Measurements from ENCODE around the gene NOTCH1. TPM values are rescaled to one million over a fixed set of nuclear protein-coding genes. Genes with fewer than 3 reads are reported as not detected.

NOTCH1 gene
- total RNA-seq, 4 donors from 2014 or later = 71.0 to 160 (median 114) TPM

DNA sequence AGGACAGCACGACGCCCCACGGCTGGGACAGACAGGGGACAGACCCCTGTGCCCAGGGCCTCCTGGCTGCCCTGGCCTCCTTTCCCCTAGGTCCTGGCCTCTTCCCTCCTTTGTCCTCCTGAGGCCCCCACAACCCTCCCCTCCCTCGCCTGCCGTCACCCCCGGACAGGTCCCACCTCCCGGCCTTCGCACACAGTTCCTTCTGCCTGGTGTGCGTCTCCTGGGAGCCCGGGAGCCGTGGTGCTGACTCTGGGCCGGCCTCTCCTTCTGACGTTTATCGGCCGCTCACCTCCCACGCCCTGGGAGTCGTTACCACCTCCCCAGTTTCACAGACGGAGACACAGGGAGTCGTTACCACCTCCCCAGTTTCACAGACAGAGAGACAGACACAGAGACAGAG lies 25.1 kb upstream of the NOTCH1 start:
- Histone ChIP-seq H3K9me3 (no peaks in the 10 kb centered on the region), H3K36me3 (no peaks in the 10 kb centered on the region), H3K27me3 (no peaks in the 10 kb centered on the region), H3K27ac (no peak overlapping the region), H3K4me1 (peaks cover 38% of the 10 kb centered on the region), H3K4me3 (no peak overlapping the region)
- no peak for TF ChIP-seq POLR2A (IDR thresholded peaks at IDR 0.05)
- no peak for TF ChIP-seq EP300 (IDR thresholded peaks at IDR 0.05)
- no peak for TF ChIP-seq POLR2AphosphoS5 (IDR thresholded peaks at IDR 0.05)
- no peak for TF ChIP-seq CTCF (IDR thresholded peaks at IDR 0.05)
- DNase-seq (ENCODE audit: low spot score in 2 of 2) = no peak
- WGBS = 94% methylated on average over 19 of the region's 19 CpGs

- 89% methylated on average over 10 of the region's 18 CpGs for WGBS
- Histone ChIP-seq H3K4me3 (no peak overlapping the region), H3K4me1 (peaks cover 38% of the 10 kb centered on the region), H3K27me3 (no peaks in the 10 kb centered on the region), H3K36me3 (no peaks in the 10 kb centered on the region), H3K27ac (no peak overlapping the region), H3K9me3 (no peaks in the 10 kb centered on the region)
- TF ChIP-seq EP300 (IDR thresholded peaks at IDR 0.05) (no peak), CTCF (IDR thresholded peaks at IDR 0.05) (no peak), POLR2AphosphoS5 (IDR thresholded peaks at IDR 0.05) (no peak), POLR2A (IDR thresholded peaks at IDR 0.05) (no peak)
- no peak for DNase-seq (ENCODE audit: low spot score in 2 of 2)
These were observed 24.5 kb upstream of the NOTCH1 start for GRCh38 chr9:136570191-136570845.

DNA sequence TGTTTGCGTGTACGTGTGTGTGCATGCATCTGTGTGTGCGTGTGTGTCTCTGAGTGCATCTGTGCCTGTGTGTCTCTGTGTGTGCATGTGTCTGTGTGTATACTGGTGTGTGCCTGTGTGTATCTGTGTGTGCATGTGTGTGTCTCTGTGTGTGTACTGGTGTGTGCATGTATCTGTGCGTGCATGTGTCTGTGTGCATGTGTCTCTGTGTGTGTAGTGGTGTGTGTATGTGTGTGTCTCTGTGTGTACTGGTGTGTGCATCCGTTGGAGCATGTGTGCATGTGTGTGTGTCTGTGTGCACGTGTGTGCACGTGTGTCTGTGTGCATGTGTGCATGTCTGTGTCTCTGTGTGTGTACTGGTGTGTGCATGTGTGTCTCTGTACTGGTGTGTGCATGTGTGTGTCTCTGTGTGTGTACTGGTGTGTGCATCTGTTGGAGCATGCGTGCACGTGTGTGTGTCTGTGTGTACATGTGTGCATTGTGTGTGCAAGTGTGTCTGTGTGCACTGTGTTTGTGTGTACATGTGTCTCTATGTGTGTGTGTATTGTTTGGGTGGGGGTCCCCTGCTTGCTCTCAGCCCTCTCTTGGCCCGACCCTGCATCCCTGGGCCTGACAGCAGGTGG lies 23.8 kb upstream of the NOTCH1 start:
- H3K4me3 ChIP-seq = no peak overlapping the region
- no peak overlapping the region for H3K27ac ChIP-seq
- H3K27me3 ChIP-seq = no peaks in the 10 kb centered on the region
- no peaks in the 10 kb centered on the region for H3K9me3 ChIP-seq
- TF ChIP-seq EP300 (IDR thresholded peaks at IDR 0.05) (no peak), POLR2A (IDR thresholded peaks at IDR 0.05) (no peak)
- peaks cover 45% of the 10 kb centered on the region for H3K4me1 ChIP-seq
- 93% methylated on average over 7 of the region's 10 CpGs for WGBS
- DNase-seq (ENCODE audit: low spot score in 2 of 2) = no peak
- no peaks in the 10 kb centered on the region for H3K36me3 ChIP-seq

- Histone ChIP-seq H3K27me3 (no peaks in the 10 kb centered on the region), H3K4me1 (peaks cover 56% of the 10 kb centered on the region), H3K9me3 (no peaks in the 10 kb centered on the region), H3K4me3 (no peak overlapping the region), H3K27ac (peak overlapping the region; percentile 42), H3K36me3 (no peaks in the 10 kb centered on the region)
- no peak for DNase-seq (ENCODE audit: low spot score in 2 of 2)
- WGBS = 43% methylated on average over 18 of the region's 24 CpGs
- no peak for TF ChIP-seq POLR2A (IDR thresholded peaks at IDR 0.05)
These were observed 22.6 kb upstream of the NOTCH1 start for GRCh38 chr9:136568288-136569081.

- DNase-seq (ENCODE audit: low spot score in 2 of 2) = no peak
- TF ChIP-seq POLR2AphosphoS5 (IDR thresholded peaks at IDR 0.05) (no peak), EP300 (IDR thresholded peaks at IDR 0.05) (no peak), POLR2A (IDR thresholded peaks at IDR 0.05) (no peak), CTCF (IDR thresholded peaks at IDR 0.05) (no peak)
- Histone ChIP-seq H3K27ac (peak overlapping the region; percentile 25), H3K4me3 (no peak overlapping the region), H3K9me3 (no peaks in the 10 kb centered on the region), H3K36me3 (no peaks in the 10 kb centered on the region), H3K4me1 (peaks cover 61% of the 10 kb centered on the region), H3K27me3 (no peaks in the 10 kb centered on the region)
- 29% methylated on average over 18 of the region's 27 CpGs for WGBS
These were observed 21.9 kb upstream of the NOTCH1 start for GRCh38 chr9:136567651-136568287.

DNA sequence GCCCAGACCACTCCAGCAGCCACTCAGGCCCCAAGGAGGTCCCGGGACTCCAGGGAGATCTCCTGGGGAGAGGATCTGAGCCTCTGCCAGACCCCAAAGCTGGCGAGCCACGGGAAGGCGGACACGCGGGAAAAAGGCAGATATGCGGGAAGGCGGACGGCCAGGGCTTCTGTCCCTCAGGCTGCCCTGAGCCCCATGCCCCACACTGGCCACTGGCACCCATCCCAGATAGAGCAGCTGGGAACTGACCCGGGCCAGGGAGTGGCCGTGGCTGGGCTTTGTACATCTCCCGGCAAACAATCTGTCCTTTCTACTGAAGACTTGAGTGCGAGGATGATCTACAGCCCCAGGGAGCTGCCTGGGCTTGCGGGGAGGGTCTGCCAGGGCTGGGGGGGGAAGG lies 21.1 kb upstream of the NOTCH1 start:
- no peaks in the 10 kb centered on the region for H3K36me3 ChIP-seq
- WGBS = 66% methylated on average over 8 of the region's 14 CpGs
- H3K9me3 ChIP-seq = no peaks in the 10 kb centered on the region
- H3K4me1 ChIP-seq = peaks cover 61% of the 10 kb centered on the region
- peak overlapping the region; percentile 5 for H3K27ac ChIP-seq
- TF ChIP-seq POLR2A (IDR thresholded peaks at IDR 0.05) (no peak), POLR2AphosphoS5 (IDR thresholded peaks at IDR 0.05) (no peak), CTCF (IDR thresholded peaks at IDR 0.05) (no peak), EP300 (IDR thresholded peaks at IDR 0.05) (no peak)
- no peak for DNase-seq (ENCODE audit: low spot score in 2 of 2)
- H3K4me3 ChIP-seq = no peak overlapping the region
- H3K27me3 ChIP-seq = no peaks in the 10 kb centered on the region
